ENCODE data around the gene LEPR.

- TF ChIP-seq, protein P1, sequence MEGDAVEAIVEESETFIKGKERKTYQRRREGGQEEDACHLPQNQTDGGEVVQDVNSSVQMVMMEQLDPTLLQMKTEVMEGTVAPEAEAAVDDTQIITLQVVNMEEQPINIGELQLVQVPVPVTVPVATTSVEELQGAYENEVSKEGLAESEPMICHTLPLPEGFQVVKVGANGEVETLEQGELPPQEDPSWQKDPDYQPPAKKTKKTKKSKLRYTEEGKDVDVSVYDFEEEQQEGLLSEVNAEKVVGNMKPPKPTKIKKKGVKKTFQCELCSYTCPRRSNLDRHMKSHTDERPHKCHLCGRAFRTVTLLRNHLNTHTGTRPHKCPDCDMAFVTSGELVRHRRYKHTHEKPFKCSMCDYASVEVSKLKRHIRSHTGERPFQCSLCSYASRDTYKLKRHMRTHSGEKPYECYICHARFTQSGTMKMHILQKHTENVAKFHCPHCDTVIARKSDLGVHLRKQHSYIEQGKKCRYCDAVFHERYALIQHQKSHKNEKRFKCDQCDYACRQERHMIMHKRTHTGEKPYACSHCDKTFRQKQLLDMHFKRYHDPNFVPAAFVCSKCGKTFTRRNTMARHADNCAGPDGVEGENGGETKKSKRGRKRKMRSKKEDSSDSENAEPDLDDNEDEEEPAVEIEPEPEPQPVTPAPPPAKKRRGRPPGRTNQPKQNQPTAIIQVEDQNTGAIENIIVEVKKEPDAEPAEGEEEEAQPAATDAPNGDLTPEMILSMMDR (IDR thresholded peaks at IDR 0.05 in 8 of 11, conservative IDR thresholded peaks at IDR 0.05 in 3 of 11) = no peak
- no peak for TF ChIP-seq POLR2A (IDR thresholded peaks at IDR 0.05)
- TF ChIP-seq POLR2AphosphoS5 (IDR thresholded peaks at IDR 0.05) = no peak
These were observed 49.4 kb downstream of the LEPR start for GRCh38 chr1:65469889-65470340.
